Natural killer cell treated with Interleukin-12 subunit alpha and Interleukin-12 subunit beta and Interleukin-15 and Interleukin-18, amount 100 ng/mL, for 72 hours (primary cell): ENCODE data around the gene CAAP1. TPM values are rescaled to one million over a fixed set of nuclear protein-coding genes. Genes with fewer than 3 reads are reported as not detected.

Experiments
- ATAC-seq, 2 donors: fragments of 150-1000 bp; cut with Tn5 transposase in 1 of 2; sonication (Bioruptor Pico), chemical (Tn5 transposase) in 1 of 2; 2 replicates each; pipeline ENCODE4 v1.10.0; 2021
- DNase-seq: peaks from one replicate; pipeline ENCODE4 v3.0.0; 2022; ENCODE audit warnings: low spot score
- H3K27ac Mint-ChIP-seq, 2 donors: 1 replicate in 1 of 2; 2 replicates in 1 of 2; pipeline ENCODE4 v1.8.0; 2022; ENCODE audit warnings: mixed read lengths in 2 of 2, mild to moderate bottlenecking in 1 of 2, moderate library complexity in 1 of 2
- H3K27me3 Mint-ChIP-seq, 2 donors: 1 replicate in 1 of 2; 2 replicates in 1 of 2; pipeline ENCODE4 v1.8.0; 2022; ENCODE audit warnings: mixed read lengths in 2 of 2
- H3K36me3 Mint-ChIP-seq: one replicate; pipeline ENCODE4 v1.8.0; 2022; ENCODE audit warnings: mixed read lengths
- H3K4me1 Mint-ChIP-seq, 2 donors: 1 replicate in 1 of 2; 2 replicates in 1 of 2; pipeline ENCODE4 v1.8.0; 2022; ENCODE audit warnings: low read depth in 2 of 2, mixed read lengths in 2 of 2, mild to moderate bottlenecking in 1 of 2
- H3K4me3 Mint-ChIP-seq: one replicate; pipeline ENCODE4 v1.8.0; 2022; ENCODE audit warnings: mixed read lengths
- H3K9me3 Mint-ChIP-seq: 2 replicates; pipeline ENCODE4 v1.8.0; 2022; ENCODE audit warnings: mixed read lengths
- total RNA-seq, 2 donors: library from RNA; stranded (reverse); gene quantifications; one replicate each; pipeline ENCODE4 v1.2.3, GENCODE V29; 2022

Gene CAAP1
- total RNA-seq, 2 donors from 2014 or later: 12.2 to 15.8 TPM

- Mint-ChIP-seq H3K4me3 (no peak overlapping the region), H3K36me3 (no peaks in the 10 kb centered on the region), H3K4me1 (no peaks in the 10 kb centered on the region), H3K27ac (no peak overlapping the region), H3K27me3 (peaks cover 0 to 9% of the 10 kb centered on the region in 2 donors), H3K9me3 (peaks cover 3% of the 10 kb centered on the region)
- DNase-seq: no peak
- ATAC-seq: no peak
Measured at GRCh38 chr9:26807161-26807560, 85.4 kb downstream of the CAAP1 start.

DNA sequence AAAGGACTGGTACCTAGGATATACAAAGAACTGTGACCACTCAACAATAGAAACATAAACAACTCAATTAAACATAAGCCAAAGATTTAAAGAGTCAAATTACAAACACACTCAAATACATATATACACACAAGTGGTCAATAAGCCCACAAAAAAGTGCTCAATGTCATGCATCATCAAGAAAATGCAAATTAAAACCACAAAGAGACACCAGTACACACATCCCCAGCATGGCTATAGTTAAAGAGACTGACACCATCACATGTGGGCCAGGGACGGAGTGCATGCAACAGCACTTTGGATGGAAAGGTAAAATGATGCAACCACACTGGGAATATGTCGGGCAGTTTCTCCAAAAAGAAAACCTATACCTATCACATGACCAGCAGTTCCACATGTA is 89.7 kb downstream of the CAAP1 start:
- Mint-ChIP-seq H3K36me3 (no peaks in the 10 kb centered on the region), H3K4me1 (no peaks in the 10 kb centered on the region), H3K27ac (no peak overlapping the region), H3K9me3 (peaks cover 3% of the 10 kb centered on the region), H3K4me3 (no peak overlapping the region), H3K27me3 (no peaks in the 10 kb centered on the region)
- ATAC-seq (no peak), DNase-seq (no peak)

DNA sequence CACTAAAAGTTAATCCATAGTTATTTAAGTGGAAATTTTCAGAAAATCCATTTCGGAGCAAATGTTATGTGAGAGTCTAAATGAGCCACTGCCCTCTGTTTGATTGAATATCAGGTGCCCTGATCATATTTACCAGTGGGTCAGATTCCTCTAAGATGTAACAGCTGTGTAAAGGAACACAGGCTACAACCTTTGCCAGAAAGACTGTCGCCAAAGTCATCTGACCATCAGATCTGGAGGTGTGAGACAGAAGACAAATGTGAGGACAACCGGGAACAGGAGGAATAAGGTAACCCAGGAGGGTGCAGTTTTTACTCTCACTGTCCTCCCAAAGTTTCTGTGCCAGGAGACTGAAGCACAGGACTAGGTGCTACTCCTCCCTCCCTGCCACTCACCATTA is 90.8 kb downstream of the CAAP1 start:
- H3K36me3 Mint-ChIP-seq: no peaks in the 10 kb centered on the region
- H3K27me3 Mint-ChIP-seq: no peaks in the 10 kb centered on the region
- no peak overlapping the region for H3K4me3 Mint-ChIP-seq
- H3K27ac Mint-ChIP-seq: no peak overlapping the region
- H3K9me3 Mint-ChIP-seq: no peaks in the 10 kb centered on the region
- ATAC-seq: no peak
- H3K4me1 Mint-ChIP-seq: no peaks in the 10 kb centered on the region
- no peak for DNase-seq

DNA sequence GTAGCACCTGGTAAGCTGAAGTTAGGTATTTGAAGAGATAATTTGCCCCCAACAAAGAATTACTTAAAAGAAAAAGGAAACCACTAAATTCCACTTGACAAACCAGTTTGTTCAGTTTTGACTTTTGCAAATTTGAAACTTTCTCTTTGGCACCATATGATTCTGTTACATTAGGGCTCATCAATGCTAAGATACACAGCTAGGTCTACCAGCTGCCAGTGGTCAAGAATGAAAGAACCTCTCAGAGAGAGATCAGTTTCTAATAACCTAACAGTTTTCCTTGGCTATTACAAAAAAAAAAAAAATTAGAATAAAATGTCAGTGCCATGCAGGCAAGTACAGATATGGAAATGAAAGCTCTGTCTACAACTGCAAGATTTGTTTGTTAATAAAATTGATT is 92.3 kb downstream of the CAAP1 start:
- no peak for DNase-seq
- Mint-ChIP-seq H3K36me3 (no peaks in the 10 kb centered on the region), H3K9me3 (no peaks in the 10 kb centered on the region), H3K4me1 (no peaks in the 10 kb centered on the region), H3K27me3 (no peaks in the 10 kb centered on the region), H3K27ac (no peak overlapping the region), H3K4me3 (no peak overlapping the region)
- no peak for ATAC-seq

DNA sequence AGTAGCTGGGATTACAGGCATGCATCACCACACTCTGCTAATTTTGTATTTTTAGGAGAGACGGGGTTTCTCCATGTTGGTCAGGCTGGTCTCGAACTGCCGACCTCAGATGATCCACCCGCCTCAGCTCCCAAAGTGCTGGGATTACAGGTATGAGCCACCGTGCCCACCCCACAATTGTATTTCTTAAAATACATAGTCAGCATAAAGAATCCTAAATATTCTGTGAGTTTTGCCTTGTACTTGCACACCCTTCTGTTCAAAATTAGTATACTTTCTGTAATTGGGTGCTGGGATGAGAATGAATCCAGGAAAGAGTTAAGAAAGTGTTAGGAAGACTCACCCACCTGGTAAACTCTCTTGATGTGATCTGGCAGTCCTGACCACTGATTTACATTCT is 101.3 kb downstream of the CAAP1 start:
- Mint-ChIP-seq H3K27ac (no peak overlapping the region), H3K36me3 (no peaks in the 10 kb centered on the region), H3K27me3 (peaks cover 0 to 5% of the 10 kb centered on the region in 2 donors), H3K4me3 (no peak overlapping the region), H3K9me3 (peaks cover 2% of the 10 kb centered on the region), H3K4me1 (no peaks in the 10 kb centered on the region)
- ATAC-seq: no peak
- DNase-seq: no peak

Other genes with a start within 250 kb of the CAAP1 start
- gene PLAA, start 54.4 kb upstream of the CAAP1 start, total RNA-seq: 10 to 100 TPM; 42.5 to 47.2 TPM
- 10 to 100 TPM in 1 of 2 donors, 1 to 10 TPM in 1; 6.5 to 11.7 TPM for gene IFT74, start 63.6 kb upstream of the CAAP1 start, total RNA-seq
- not detected for gene LRRC19, start 112.9 kb upstream of the CAAP1 start, total RNA-seq
- not detected for gene TEK, start 216.4 kb upstream of the CAAP1 start, total RNA-seq